Activated naive CD8-positive, alpha-beta T cell treated with anti-CD3 and anti-CD28 coated beads, Interleukin-2, amount 10 ng/mL, durations not matched to agents 7 days and 5 days (primary cell): ENCODE measurements around the gene OR13J1. TPM values are rescaled to one million over a fixed set of nuclear protein-coding genes. Genes with fewer than 3 reads are reported as not detected.
A peak's percentile ranks its signal among the peaks of the same experiment; 100 is the strongest.

Experiments
- ATAC-seq: fragments of 150-1000 bp; cut with Tn5 transposase; one replicate; pipeline ENCODE4 v1.10.0; 2021; ENCODE audit warnings: low read depth, moderate library complexity
- POLR2A ChIA-PET: fragments of 350-600 bp; sonication (Branson Sonifier 250); formaldehyde crosslinking; loops from one replicate; lab custom pipeline; 2021; ENCODE audit warnings: antibody characterized with exemption; lab: Charles Lee
- DNase-seq: peaks from one replicate; pipeline ENCODE4 v3.0.0; 2021
- H3K27ac Mint-ChIP-seq: one replicate; pipeline ENCODE4 v1.8.0; 2022; ENCODE audit warnings: mild to moderate bottlenecking, mixed read lengths
- H3K27me3 Mint-ChIP-seq: one replicate; pipeline ENCODE4 v1.8.0; 2022; ENCODE audit warnings: mild to moderate bottlenecking, moderate library complexity, mixed read lengths
- H3K36me3 Mint-ChIP-seq: one replicate; pipeline ENCODE4 v1.8.0; 2021; ENCODE audit warnings: mild to moderate bottlenecking, mixed read lengths
- H3K4me1 Mint-ChIP-seq: one replicate; pipeline ENCODE4 v1.8.0; 2021; ENCODE audit warnings: mixed read lengths
- H3K4me3 Mint-ChIP-seq: one replicate; pipeline ENCODE4 v1.8.0; 2022; ENCODE audit warnings: mild to moderate bottlenecking, moderate library complexity, mixed read lengths
- H3K9me3 Mint-ChIP-seq: one replicate; pipeline ENCODE4 v1.8.0; 2021; ENCODE audit warnings: mixed read lengths
- total RNA-seq, 2 experiments: library from RNA; stranded (reverse); gene quantifications; one replicate each; pipeline ENCODE4 v1.2.3, GENCODE V29; 2021

Gene OR13J1
- total RNA-seq, 2 experiments from 2014 or later: not detected

GRCh38 chr9:35859310-35859989, 10.8 kb downstream of the OR13J1 start:
- Mint-ChIP-seq H3K4me1 (no peaks in the 10 kb centered on the region), H3K4me3 (no peak overlapping the region), H3K36me3 (no peaks in the 10 kb centered on the region), H3K9me3 (no peaks in the 10 kb centered on the region), H3K27me3 (peaks cover 14% of the 10 kb centered on the region), H3K27ac (no peak overlapping the region)
- ATAC-seq: no peak
- no peak for DNase-seq
- POLR2A ChIA-PET: no interaction called here

- Mint-ChIP-seq H3K9me3 (no peaks in the 10 kb centered on the region), H3K4me1 (no peaks in the 10 kb centered on the region), H3K36me3 (no peaks in the 10 kb centered on the region), H3K27me3 (peaks cover 14% of the 10 kb centered on the region), H3K4me3 (no peak overlapping the region), H3K27ac (no peak overlapping the region)
- DNase-seq (no peak), ATAC-seq (no peak)
- POLR2A ChIA-PET: interaction anchor here (0.6 to 0.7 kb wide), 2 partner anchors 52 to 97 kb away, joined by 3 read pairs; no protein-coding TSS in a partner anchor
These were observed 11.7 kb downstream of the OR13J1 start for GRCh38 chr9:35858458-35858857.

GRCh38 chr9:35856882-35857281, 13.3 kb downstream of the OR13J1 start:
- Mint-ChIP-seq H3K36me3 (no peaks in the 10 kb centered on the region), H3K4me1 (no peaks in the 10 kb centered on the region), H3K27ac (no peak overlapping the region), H3K27me3 (peaks cover 9% of the 10 kb centered on the region), H3K9me3 (no peaks in the 10 kb centered on the region), H3K4me3 (no peak overlapping the region)
- no peak for DNase-seq
- POLR2A ChIA-PET: no interaction called here
- no peak for ATAC-seq

GRCh38 chr9:35856206-35856605, 14.0 kb downstream of the OR13J1 start:
- no peaks in the 10 kb centered on the region for H3K9me3 Mint-ChIP-seq
- POLR2A ChIA-PET: no interaction called here
- H3K4me3 Mint-ChIP-seq: no peak overlapping the region
- no peaks in the 10 kb centered on the region for H3K36me3 Mint-ChIP-seq
- H3K27ac Mint-ChIP-seq: no peak overlapping the region
- H3K27me3 Mint-ChIP-seq: peaks cover 3% of the 10 kb centered on the region
- H3K4me1 Mint-ChIP-seq: no peaks in the 10 kb centered on the region
- ATAC-seq (no peak), DNase-seq (no peak)

GRCh38 chr9:35854091-35854762, 16.0 kb downstream of the OR13J1 start:
- POLR2A ChIA-PET: no interaction called here
- Mint-ChIP-seq H3K4me1 (no peaks in the 10 kb centered on the region), H3K27ac (no peak overlapping the region), H3K9me3 (no peaks in the 10 kb centered on the region), H3K4me3 (no peak overlapping the region), H3K27me3 (peaks cover 3% of the 10 kb centered on the region), H3K36me3 (no peaks in the 10 kb centered on the region)
- ATAC-seq: no peak
- DNase-seq: no peak

GRCh38 chr9:35852876-35853865, 17.0 kb downstream of the OR13J1 start:
- no peaks in the 10 kb centered on the region for H3K36me3 Mint-ChIP-seq
- DNase-seq (no peak), ATAC-seq (no peak)
- H3K4me3 Mint-ChIP-seq: no peak overlapping the region
- H3K9me3 Mint-ChIP-seq: no peaks in the 10 kb centered on the region
- H3K4me1 Mint-ChIP-seq: peaks cover 3% of the 10 kb centered on the region
- H3K27me3 Mint-ChIP-seq: peaks cover 3% of the 10 kb centered on the region
- POLR2A ChIA-PET: no interaction called here
- no peak overlapping the region for H3K27ac Mint-ChIP-seq

- DNase-seq: no peak
- Mint-ChIP-seq H3K36me3 (no peaks in the 10 kb centered on the region), H3K27ac (no peak overlapping the region), H3K4me3 (no peak overlapping the region), H3K9me3 (no peaks in the 10 kb centered on the region), H3K27me3 (peaks cover 3% of the 10 kb centered on the region), H3K4me1 (peaks cover 5% of the 10 kb centered on the region)
- POLR2A ChIA-PET: no interaction called here
- ATAC-seq: no peak
These were observed 17.9 kb downstream of the OR13J1 start for GRCh38 chr9:35852267-35852815.

GRCh38 chr9:35847792-35848572, 22.2 kb downstream of the OR13J1 start:
- peak overlapping the region; percentile 1 for H3K4me3 Mint-ChIP-seq
- peaks cover 2% of the 10 kb centered on the region for H3K36me3 Mint-ChIP-seq
- no peaks in the 10 kb centered on the region for H3K9me3 Mint-ChIP-seq
- H3K4me1 Mint-ChIP-seq: peaks cover 25% of the 10 kb centered on the region
- POLR2A ChIA-PET: no interaction called here
- peaks cover 3% of the 10 kb centered on the region for H3K27me3 Mint-ChIP-seq
- DNase-seq: no peak
- ATAC-seq: peak; percentile 49
- H3K27ac Mint-ChIP-seq: peak overlapping the region; percentile 35

GRCh38 chr9:35845824-35846771, 24.1 kb downstream of the OR13J1 start:
- Mint-ChIP-seq H3K27me3 (peaks cover 3% of the 10 kb centered on the region), H3K9me3 (no peaks in the 10 kb centered on the region), H3K4me1 (peaks cover 26% of the 10 kb centered on the region), H3K27ac (no peak overlapping the region), H3K36me3 (peaks cover 2% of the 10 kb centered on the region), H3K4me3 (peak overlapping the region; percentile 9)
- ATAC-seq (no peak), DNase-seq (no peak)
- POLR2A ChIA-PET: interaction anchor here (0.6 to 0.9 kb wide), 2 partner anchors 12 to 17 kb away, joined by 3 to 6 read pairs; partner anchors contain the start of genes FAM221B and TMEM8B

GRCh38 chr9:35844628-35845270, 25.5 kb downstream of the OR13J1 start:
- Mint-ChIP-seq H3K27me3 (no peaks in the 10 kb centered on the region), H3K9me3 (no peaks in the 10 kb centered on the region), H3K27ac (peak overlapping the region; percentile 30), H3K4me3 (peak overlapping the region; percentile 19), H3K4me1 (peaks cover 26% of the 10 kb centered on the region), H3K36me3 (peaks cover 2% of the 10 kb centered on the region)
- ATAC-seq (peak; percentile 75), DNase-seq (no peak)
- POLR2A ChIA-PET: interaction anchor here (0.9 kb wide), 1 partner anchor 13 kb away, joined by 3 read pairs; no protein-coding TSS in a partner anchor

GRCh38 chr9:35842795-35843194, 27.4 kb downstream of the OR13J1 start:
- ATAC-seq (no peak), DNase-seq (no peak)
- H3K9me3 Mint-ChIP-seq: no peaks in the 10 kb centered on the region
- peaks cover 21% of the 10 kb centered on the region for H3K4me1 Mint-ChIP-seq
- H3K4me3 Mint-ChIP-seq: no peak overlapping the region
- H3K27me3 Mint-ChIP-seq: peaks cover 2% of the 10 kb centered on the region
- H3K36me3 Mint-ChIP-seq: peaks cover 2% of the 10 kb centered on the region
- POLR2A ChIA-PET: no interaction called here
- no peak overlapping the region for H3K27ac Mint-ChIP-seq
